ENCODE data around the gene ASMT. TPM values are rescaled to one million over a fixed set of nuclear protein-coding genes. Genes with fewer than 3 reads are reported as not detected.

ASMT gene
- total RNA-seq, 1 experiment from 2014 or later, result not detected

- Histone ChIP-seq H4K20me1 (ENCODE audit: low read length) (peaks cover 2% of the 10 kb centered on the region; the same call in 1 of the 2 replicates), H3K4me2 (ENCODE audit: low read length) (no peak overlapping the region), H3K9ac (ENCODE audit: low read length) (no peak overlapping the region), H3F3A (ENCODE audit: low read length, unreplicated experiment) (no peaks in the 10 kb centered on the region), H3K79me2 (ENCODE audit: low read length) (peaks cover 30% of the 10 kb centered on the region), H3K36me3 (ENCODE audit: low read depth, low read length) (peaks cover 23% of the 10 kb centered on the region), H3K4me1 (ENCODE audit: insufficient read depth, low read length) (no peaks in the 10 kb centered on the region), H3K9me3 (ENCODE audit: low read length) (no peaks in the 10 kb centered on the region), H3K27ac (ENCODE audit: low read length) (no peak overlapping the region), H3K27me3 (ENCODE audit: low read length) (no peaks in the 10 kb centered on the region), H3K9me2 (replicated peaks; ENCODE audit: low read length) (no peaks in the 10 kb centered on the region), H2AFZ (ENCODE audit: low read length) (no peak overlapping the region), H3K4me3 (ENCODE audit: low read length) (no peak overlapping the region)
- DNase-seq, result no peak
- ChIA-PET CTCF (no interaction called here), POLR2A (ENCODE audit: unreplicated experiment) (no interaction called here)
- no TSS peak for BruUV-seq (replicated peaks)
- ATAC-seq, result no peak
- TF ChIP-seq CTCF (conservative IDR thresholded peaks at IDR 0.05; ENCODE audit: low read depth, low read length) (no peak), EZH2 (IDR thresholded peaks at IDR 0.05; ENCODE audit: low read length, unreplicated experiment) (no peak), EZH2phosphoT487 (IDR thresholded peaks at IDR 0.05; ENCODE audit: borderline replicate concordance, low read length) (no peak)
- intact Hi-C loops (cut with micrococcal nuclease), result no loop called here
Measured at GRCh38 chrX:1598021-1598875, 16.6 kb upstream of the ASMT start.

- no peaks in the 10 kb centered on the region for H3F3A ChIP-seq (ENCODE audit: low read length, unreplicated experiment)
Measured at GRCh38 chrX:1598876-1599790, 15.7 kb upstream of the ASMT start.

More at GRCh38 chrX:1598876-1599790, 15.7 kb upstream of the ASMT start:
- no peak overlapping the region for H2AFZ ChIP-seq (ENCODE audit: low read length)
- H3K27me3 ChIP-seq (ENCODE audit: low read length), result no peaks in the 10 kb centered on the region
- ChIA-PET CTCF (no interaction called here), POLR2A (ENCODE audit: unreplicated experiment) (no interaction called here)
- H3K27ac ChIP-seq (ENCODE audit: low read length), result no peak overlapping the region
- H3K4me1 ChIP-seq (ENCODE audit: insufficient read depth, low read length), result no peaks in the 10 kb centered on the region
- peaks cover 18% of the 10 kb centered on the region for H3K36me3 ChIP-seq (ENCODE audit: low read depth, low read length)
- TF ChIP-seq EZH2 (IDR thresholded peaks at IDR 0.05; ENCODE audit: low read length, unreplicated experiment), result no peak
- TF ChIP-seq CTCF (conservative IDR thresholded peaks at IDR 0.05; ENCODE audit: low read depth, low read length), result no peak
- no peak for TF ChIP-seq EZH2phosphoT487 (IDR thresholded peaks at IDR 0.05; ENCODE audit: borderline replicate concordance, low read length)
- H3K79me2 ChIP-seq (ENCODE audit: low read length), result peaks cover 21% of the 10 kb centered on the region
- no peak overlapping the region for H3K4me2 ChIP-seq (ENCODE audit: low read length)
- H3K9ac ChIP-seq (ENCODE audit: low read length), result no peak overlapping the region
- no peak for ATAC-seq
- intact Hi-C loops (cut with micrococcal nuclease), result no loop called here
- no peaks in the 10 kb centered on the region for H3K9me2 ChIP-seq (replicated peaks; ENCODE audit: low read length)
- DNase-seq, result no peak
- no peaks in the 10 kb centered on the region for H3K9me3 ChIP-seq (ENCODE audit: low read length)
- no peak overlapping the region for H3K4me3 ChIP-seq (ENCODE audit: low read length)
- no peaks in the 10 kb centered on the region for H4K20me1 ChIP-seq (ENCODE audit: low read length)
- no TSS peak for BruUV-seq (replicated peaks)
